Effector CD8-positive, alpha-beta T cell (primary cell): Measurements from ENCODE around the gene PCBP3.
"Not testable (repeated sequence)": the region's sequence is repeated elsewhere in the genome, so short reads cannot be mapped to it uniquely, and the experiment has no call there.

ENCODE experiments used
- DNase-seq: peaks from one replicate; lab custom pipeline; 2025; lab: John Stamatoyannopoulos, UW

PCBP3 gene

GRCh38 chr21:45828580-45829570 lies 185.3 kb downstream of the PCBP3 start:
- no peak for DNase-seq

- no peak for DNase-seq
Observed at GRCh38 chr21:45829668-45830067, 186.1 kb downstream of the PCBP3 start.

DNA sequence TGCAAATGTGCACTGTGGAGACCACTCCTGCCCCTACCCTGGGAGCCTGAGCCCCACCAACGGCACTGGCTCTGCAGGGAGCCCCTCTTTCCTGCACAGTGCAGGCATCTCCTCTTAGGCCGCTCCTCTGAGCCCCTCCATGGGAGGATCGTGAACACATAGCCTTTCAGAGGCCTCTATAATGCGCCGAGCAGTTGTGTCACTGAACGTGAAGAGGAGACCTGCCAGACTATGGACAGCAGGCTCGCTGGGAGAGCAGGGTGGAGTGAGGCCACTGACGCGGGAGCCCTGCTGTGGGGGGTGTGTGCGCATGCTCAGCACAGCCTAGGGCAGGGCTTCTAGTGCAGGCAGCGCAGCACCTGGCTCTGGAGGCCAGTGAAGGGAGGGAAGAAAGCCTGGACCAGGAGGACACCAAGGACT lies 186.7 kb downstream of the PCBP3 start:
- DNase-seq, result no peak

GRCh38 chr21:45830720-45831366 lies 187.3 kb downstream of the PCBP3 start:
- DNase-seq, result no peak

DNA sequence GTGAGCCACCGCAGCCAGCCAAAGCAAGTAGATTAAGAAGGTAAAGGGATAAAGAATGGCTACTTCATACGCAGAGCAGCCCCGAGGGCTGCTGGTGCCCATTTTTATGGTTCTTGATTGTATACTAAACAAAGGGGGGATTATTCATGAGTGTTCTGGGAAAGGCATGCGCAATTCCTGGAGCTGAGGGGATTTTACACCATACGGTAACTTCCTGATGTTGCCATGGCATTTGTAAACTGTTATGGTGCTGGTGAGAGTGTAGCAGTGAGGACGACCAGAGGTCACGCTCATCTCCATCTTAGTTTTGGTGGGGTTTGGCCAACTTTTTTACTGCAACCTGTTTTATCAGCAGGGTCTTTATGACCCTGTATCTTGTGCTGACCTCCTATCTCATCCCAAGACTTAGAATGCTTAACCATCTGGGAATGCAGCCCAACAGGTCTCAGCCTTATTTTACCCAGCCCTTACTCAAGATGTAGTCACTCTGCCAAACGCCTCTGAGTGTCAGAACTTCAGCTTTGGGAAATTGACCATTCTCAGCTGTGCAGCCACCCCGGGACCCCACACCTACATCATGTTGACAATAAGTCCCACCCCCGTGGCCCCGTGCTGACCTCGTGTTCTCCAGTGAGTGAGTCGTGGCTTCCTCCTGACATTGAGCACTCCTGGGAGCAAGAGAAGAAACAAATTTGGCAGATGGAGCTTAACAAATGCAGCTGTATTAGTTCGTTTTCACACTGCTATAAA lies 188.6 kb downstream of the PCBP3 start:
- DNase-seq, result no peak

- DNase-seq, result not testable (repeated sequence)
Observed at GRCh38 chr21:45832741-45833235, 189.3 kb downstream of the PCBP3 start.

GRCh38 chr21:45833414-45833813 lies 189.9 kb downstream of the PCBP3 start:
- DNase-seq, result no peak

DNA sequence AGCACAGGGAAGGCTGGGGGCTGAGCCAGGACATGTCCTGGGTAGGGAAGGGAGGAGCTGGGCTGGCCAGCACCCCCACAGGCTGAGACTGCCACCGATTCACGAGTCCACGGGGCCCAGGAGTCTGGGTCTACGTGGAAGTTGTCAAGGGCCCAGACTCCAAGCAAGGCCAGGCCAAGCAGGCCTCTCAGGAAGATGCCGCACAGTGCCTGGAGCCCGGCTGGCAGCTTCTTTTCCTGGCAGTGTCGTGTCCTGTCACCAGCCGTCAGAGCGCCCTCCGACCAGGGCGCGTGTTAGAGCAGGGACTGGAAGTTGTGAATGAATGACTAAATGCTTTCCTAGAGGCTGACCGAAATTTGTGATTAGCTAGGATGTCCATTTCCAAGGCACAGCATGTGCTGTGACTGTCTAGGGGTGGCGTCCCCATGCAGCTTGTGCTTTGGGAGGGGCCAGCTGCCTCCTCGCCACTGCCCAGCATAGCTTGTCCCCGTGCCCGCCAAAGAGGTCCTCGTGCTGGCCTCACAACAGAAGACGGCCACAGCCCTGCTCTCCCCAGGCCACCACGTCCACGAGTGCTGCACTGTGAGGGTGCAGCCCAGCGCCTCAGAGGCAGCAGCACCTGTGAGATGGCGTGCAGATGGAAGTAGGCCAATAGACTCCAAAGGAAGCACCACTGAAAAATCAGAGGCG lies 190.6 kb downstream of the PCBP3 start:
- no peak for DNase-seq

DNA sequence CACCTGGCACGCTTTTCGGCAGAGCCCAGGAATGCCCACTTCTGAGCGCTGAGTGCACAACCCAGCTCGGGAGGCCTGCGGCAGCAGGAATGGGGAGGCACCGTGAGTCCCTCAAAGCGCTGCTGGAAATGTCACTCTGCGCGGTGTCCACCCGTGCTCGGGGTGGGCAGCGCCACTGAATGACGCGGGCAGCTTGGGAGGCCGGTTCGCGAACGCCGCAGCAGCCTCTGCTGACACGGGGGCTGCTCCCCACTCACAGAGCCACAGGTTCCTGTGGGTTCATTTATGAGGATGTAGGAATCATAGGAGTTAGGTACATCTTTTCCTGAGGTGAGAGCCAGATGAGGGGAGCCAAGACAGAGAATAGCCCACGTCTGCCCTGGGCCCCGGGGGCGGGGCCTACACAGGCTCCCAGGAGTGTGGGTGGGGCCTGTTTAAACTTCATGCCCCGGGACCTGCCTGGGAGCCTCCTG lies 191.3 kb downstream of the PCBP3 start:
- DNase-seq, result no peak

DNA sequence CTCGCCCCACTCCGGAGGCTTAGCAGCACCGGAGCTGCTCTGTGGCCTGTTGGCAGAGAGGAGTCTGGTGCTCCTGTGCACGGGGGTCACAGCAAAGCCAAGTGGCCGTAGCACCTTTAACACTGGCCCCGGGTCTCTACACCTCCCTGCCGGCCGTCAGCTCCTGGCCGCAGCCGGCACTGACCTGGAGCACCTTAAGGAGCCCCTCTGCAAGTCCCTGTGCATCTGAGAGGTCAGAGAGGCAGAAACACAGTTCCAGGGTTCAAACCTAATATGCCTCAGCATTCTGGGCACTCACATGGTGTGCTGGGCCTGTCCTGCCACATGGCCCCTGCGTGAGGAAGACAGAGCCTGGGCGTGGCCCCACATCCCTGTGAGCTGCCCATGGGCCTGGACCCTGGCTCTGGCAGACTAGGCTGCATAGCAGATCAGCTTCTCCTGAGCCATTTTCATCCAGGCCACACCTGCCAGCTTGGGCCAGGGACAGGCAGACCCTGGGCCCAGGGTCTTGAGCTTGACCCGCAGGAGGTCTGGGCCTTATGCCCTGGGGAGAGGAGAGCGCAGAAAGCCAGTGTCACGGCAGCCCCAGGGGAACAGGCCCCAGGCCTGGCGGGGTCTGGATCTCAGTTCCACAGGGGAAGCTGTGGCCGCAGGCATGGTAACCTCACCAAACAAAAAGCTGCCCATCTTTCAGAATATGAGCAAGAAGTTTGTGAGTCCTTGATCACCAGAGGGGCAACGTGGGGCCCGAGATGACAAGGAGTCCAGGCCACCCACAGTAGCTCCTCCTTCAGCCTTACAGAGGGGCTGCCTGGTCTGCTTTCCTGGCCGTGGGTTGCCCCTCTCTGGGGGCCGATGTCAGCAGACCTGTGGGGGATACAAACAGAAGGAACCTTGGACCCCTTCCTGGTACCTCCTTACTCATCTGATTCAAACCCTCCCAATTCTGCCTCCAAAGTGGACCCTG lies 192.1 kb downstream of the PCBP3 start:
- DNase-seq, result no peak

DNA sequence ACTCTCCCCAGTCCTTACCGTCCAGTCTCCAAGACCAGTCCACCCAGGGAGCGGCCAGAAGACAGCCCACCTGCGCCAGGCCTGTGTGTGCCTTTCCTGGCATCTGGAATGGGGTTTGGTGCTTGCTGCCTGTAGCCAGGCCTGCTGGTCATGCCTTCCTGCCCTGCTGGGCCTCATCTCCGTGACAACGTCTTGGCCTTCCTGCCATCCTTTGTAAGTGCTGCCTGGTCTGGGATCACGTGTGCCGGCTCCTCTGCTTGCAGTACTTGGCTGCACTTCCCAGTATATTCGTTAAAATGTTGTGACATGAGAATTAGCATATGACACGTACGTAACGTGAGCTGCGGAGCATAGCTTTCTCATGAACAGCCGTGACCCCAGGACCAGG lies 192.7 kb downstream of the PCBP3 start:
- DNase-seq, result no peak

GRCh38 chr21:45836694-45837670 lies 193.5 kb downstream of the PCBP3 start:
- no peak for DNase-seq

DNA sequence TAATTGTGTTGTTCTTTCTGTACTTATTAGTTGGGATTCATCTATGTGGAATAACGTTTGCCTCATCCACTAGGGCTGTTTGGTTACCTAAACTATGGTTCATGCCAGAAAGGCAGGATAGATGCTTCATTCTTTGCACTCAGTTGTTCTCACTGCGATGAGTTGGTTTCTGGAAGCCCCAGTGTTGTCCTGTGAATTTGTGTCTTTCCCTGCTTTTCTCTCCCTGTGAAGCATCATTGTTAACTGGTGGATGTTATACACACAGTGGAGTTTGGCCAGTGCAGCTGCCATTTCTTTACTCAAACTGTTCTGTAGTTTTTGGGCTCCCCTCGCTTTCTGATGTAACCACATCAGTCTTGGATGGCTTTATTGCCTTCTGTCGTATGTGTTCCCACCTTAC lies 194.4 kb downstream of the PCBP3 start:
- no peak for DNase-seq

- DNase-seq, result no peak
Observed at GRCh38 chr21:45838634-45839033, 195.1 kb downstream of the PCBP3 start.

GRCh38 chr21:45839274-45839673 lies 195.7 kb downstream of the PCBP3 start:
- DNase-seq, result no peak

DNA sequence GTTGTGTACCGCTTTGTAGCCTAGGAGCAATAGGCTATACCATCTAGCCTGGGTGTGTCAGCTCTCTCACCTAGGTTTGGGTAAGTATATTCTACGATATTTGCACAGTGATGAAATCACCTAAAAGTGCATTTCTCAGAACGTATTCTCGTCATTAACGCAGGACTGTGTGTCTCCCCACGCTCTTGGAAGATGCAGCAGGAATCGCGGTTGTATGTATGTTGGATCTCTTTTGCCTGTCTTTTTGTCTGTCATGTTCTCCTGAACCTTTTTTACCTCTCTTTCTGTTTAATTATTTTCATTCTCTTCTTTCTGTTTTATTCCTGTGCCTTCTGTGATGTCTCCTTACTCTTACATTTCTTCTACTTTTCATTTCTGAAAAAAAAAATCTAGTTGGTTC lies 197.5 kb downstream of the PCBP3 start:
- no peak for DNase-seq

- no peak for DNase-seq
Observed at GRCh38 chr21:45843426-45843825, 199.9 kb downstream of the PCBP3 start.

- DNase-seq, result no peak
Observed at GRCh38 chr21:45844181-45844580, 200.7 kb downstream of the PCBP3 start.
